Liver (tissue), 3 donors: ENCODE data around the gene RGS17.

ENCODE experiments used
- ATF3 ChIP-seq: IDR thresholded peaks from 2 replicates; pipeline ENCODE4 v1.6.1; 2016; ENCODE audit warnings: antibody characterized with exemption
- CTCF ChIP-seq: fragments of 150-350 bp; IDR thresholded peaks from 2 replicates; pipeline ENCODE4 v1.5.1; 2017; ENCODE audit warnings: improper control_type of control experiment, low read depth, low read length; ENCODE audit not compliant: missing input control
- EGR1 ChIP-seq, 2 donors: IDR thresholded peaks; 2 replicates each; pipeline ENCODE4 v1.6.1; 2016 to 2018; ENCODE audit warnings: antibody characterized with exemption in 2 of 2, low read depth in 2 of 2
- RAD21 ChIP-seq, 2 donors: IDR thresholded peaks; 2 replicates each; pipeline ENCODE4 v1.6.1; 2016; ENCODE audit warnings: antibody characterized with exemption in 2 of 2, mild to moderate bottlenecking in 2 of 2
- RXRA ChIP-seq, 2 donors: IDR thresholded peaks; 2 replicates each; pipeline ENCODE4 v1.6.1; 2017 to 2018; ENCODE audit warnings: antibody characterized with exemption in 2 of 2, mild to moderate bottlenecking in 1 of 2
- SP1 ChIP-seq: IDR thresholded peaks from 2 replicates; pipeline ENCODE4 v1.6.1; 2018; ENCODE audit warnings: antibody characterized with exemption, mild to moderate bottlenecking
- TAF1 ChIP-seq: conservative IDR thresholded peaks from 2 replicates; pipeline ENCODE4 v1.6.1; 2016; ENCODE audit warnings: antibody characterized with exemption, mild to moderate bottlenecking
- TF ChIP-seq, protein P1 (sequence below): IDR thresholded peaks from 2 replicates; pipeline ENCODE4 v1.6.1; 2016; ENCODE audit warnings: antibody characterized with exemption
- TF ChIP-seq, protein P2 (sequence below): IDR thresholded peaks from 2 replicates; pipeline ENCODE4 v1.6.1; 2016; ENCODE audit warnings: antibody characterized with exemption
- TF ChIP-seq, protein P3 (sequence below): IDR thresholded peaks from 2 replicates; pipeline ENCODE4 v1.6.1; 2016; ENCODE audit warnings: antibody characterized with exemption, mild to moderate bottlenecking
- donor health status: healthy.
- donor health status: healthy.

DNA sequence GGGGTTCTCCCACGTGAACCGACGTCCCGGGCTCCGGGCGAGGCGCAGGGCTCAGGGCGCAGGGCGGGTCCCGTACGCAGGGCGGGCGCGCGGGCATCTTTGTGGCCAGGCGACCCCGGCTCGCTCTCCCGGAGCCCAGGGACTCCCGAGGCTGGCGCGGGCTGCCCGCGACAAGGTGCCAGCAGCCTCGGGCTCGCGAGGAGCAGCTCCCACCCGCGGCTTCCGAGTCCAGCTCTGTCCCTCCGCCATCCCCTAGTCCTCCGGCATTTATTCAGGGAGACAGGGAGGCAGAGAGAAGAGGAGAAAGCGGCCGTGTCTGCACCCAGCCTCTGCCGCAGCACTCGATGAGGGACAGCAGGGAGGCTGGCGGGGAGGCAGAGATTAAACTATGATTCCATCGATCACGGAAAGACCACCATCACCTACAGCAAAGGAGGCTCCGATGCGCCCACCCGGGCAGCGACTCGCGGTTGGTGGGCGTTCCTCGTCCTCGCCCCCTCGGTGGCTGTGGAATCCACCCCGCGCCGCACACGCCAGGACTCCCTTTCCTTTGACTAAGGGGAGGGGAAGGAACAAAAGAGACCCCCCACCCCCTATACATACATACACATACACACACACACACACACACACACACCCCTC is 1.1 kb downstream of the RGS17 start:
- no peak for TF ChIP-seq CTCF
- TF ChIP-seq RAD21 (IDR thresholded peaks at IDR 0.05) = no peak
- TF ChIP-seq, protein P1, sequence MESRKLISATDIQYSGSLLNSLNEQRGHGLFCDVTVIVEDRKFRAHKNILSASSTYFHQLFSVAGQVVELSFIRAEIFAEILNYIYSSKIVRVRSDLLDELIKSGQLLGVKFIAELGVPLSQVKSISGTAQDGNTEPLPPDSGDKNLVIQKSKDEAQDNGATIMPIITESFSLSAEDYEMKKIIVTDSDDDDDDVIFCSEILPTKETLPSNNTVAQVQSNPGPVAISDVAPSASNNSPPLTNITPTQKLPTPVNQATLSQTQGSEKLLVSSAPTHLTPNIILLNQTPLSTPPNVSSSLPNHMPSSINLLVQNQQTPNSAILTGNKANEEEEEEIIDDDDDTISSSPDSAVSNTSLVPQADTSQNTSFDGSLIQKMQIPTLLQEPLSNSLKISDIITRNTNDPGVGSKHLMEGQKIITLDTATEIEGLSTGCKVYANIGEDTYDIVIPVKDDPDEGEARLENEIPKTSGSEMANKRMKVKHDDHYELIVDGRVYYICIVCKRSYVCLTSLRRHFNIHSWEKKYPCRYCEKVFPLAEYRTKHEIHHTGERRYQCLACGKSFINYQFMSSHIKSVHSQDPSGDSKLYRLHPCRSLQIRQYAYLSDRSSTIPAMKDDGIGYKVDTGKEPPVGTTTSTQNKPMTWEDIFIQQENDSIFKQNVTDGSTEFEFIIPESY = no peak
- no peak for TF ChIP-seq EGR1 (IDR thresholded peaks at IDR 0.05; ENCODE audit: low read depth in 2 of 2)
- no peak for TF ChIP-seq SP1
- no peak for TF ChIP-seq TAF1
- TF ChIP-seq, protein P2, sequence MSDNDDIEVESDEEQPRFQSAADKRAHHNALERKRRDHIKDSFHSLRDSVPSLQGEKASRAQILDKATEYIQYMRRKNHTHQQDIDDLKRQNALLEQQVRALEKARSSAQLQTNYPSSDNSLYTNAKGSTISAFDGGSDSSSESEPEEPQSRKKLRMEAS = no peak
- no peak for TF ChIP-seq RXRA (IDR thresholded peaks at IDR 0.05)
- no peak for TF ChIP-seq ATF3
- TF ChIP-seq, protein P3, sequence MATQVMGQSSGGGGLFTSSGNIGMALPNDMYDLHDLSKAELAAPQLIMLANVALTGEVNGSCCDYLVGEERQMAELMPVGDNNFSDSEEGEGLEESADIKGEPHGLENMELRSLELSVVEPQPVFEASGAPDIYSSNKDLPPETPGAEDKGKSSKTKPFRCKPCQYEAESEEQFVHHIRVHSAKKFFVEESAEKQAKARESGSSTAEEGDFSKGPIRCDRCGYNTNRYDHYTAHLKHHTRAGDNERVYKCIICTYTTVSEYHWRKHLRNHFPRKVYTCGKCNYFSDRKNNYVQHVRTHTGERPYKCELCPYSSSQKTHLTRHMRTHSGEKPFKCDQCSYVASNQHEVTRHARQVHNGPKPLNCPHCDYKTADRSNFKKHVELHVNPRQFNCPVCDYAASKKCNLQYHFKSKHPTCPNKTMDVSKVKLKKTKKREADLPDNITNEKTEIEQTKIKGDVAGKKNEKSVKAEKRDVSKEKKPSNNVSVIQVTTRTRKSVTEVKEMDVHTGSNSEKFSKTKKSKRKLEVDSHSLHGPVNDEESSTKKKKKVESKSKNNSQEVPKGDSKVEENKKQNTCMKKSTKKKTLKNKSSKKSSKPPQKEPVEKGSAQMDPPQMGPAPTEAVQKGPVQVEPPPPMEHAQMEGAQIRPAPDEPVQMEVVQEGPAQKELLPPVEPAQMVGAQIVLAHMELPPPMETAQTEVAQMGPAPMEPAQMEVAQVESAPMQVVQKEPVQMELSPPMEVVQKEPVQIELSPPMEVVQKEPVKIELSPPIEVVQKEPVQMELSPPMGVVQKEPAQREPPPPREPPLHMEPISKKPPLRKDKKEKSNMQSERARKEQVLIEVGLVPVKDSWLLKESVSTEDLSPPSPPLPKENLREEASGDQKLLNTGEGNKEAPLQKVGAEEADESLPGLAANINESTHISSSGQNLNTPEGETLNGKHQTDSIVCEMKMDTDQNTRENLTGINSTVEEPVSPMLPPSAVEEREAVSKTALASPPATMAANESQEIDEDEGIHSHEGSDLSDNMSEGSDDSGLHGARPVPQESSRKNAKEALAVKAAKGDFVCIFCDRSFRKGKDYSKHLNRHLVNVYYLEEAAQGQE = no peak
